HG03457 (cell line): ENCODE measurements around the gene DEFB124.
A peak's percentile ranks its signal among the peaks of the same experiment; 100 is the strongest.
"Not testable (repeated sequence)": the region's sequence is repeated elsewhere in the genome, so short reads cannot be mapped to it uniquely, and the experiment has no call there.

Experiments
- ATAC-seq: cut with Tn5 transposase; IDR thresholded peaks from one replicate; pipeline ENCODE4 v1.9.1; 2021; ENCODE audit warnings: moderate number of reproducible peaks; ENCODE audit not compliant: unreplicated experiment

The DEFB124 gene

GRCh38 chr20:31474758-31475427, at the start of gene DEFB124, which contains the start of gene REM1:
Gene DEFB124 (minus strand): TSS chr20:31475127. CDS start chr20:31473013, 2,114 bp downstream.
Gene REM1 (plus strand): TSS chr20:31475288. CDS start chr20:31476446, 1,158 bp downstream.
- no peak for ATAC-seq

- ATAC-seq, result no peak
These were observed 48.7 kb upstream of the DEFB124 start for GRCh38 chr20:31523361-31524283.

- ATAC-seq, result no peak
These were observed 47.8 kb upstream of the DEFB124 start for GRCh38 chr20:31522731-31523130.

- ATAC-seq, result not testable (repeated sequence)
These were observed 46.3 kb upstream of the DEFB124 start for GRCh38 chr20:31521267-31521666.

GRCh38 chr20:31517373-31517772, 42.4 kb upstream of the DEFB124 start:
- ATAC-seq, result no peak

- no peak for ATAC-seq
These were observed 41.7 kb upstream of the DEFB124 start for GRCh38 chr20:31516651-31517050.

GRCh38 chr20:31516166-31516565, 41.2 kb upstream of the DEFB124 start:
- no peak for ATAC-seq

- no peak for ATAC-seq
These were observed 40.8 kb upstream of the DEFB124 start for GRCh38 chr20:31515775-31516107.

- ATAC-seq, result peak; percentile 4
These were observed 40.3 kb upstream of the DEFB124 start for GRCh38 chr20:31515072-31515774.

- peak; percentile 82 for ATAC-seq
These were observed 39.5 kb upstream of the DEFB124 start, which contains the start of gene HM13 for GRCh38 chr20:31514154-31515071. Gene HM13 (plus strand): TSS chr20:31514442. CDS start chr20:31514552, 110 bp downstream.

- no peak for ATAC-seq
These were observed 33.8 kb upstream of the DEFB124 start for GRCh38 chr20:31508517-31509244.

GRCh38 chr20:31505903-31506302, 31.0 kb upstream of the DEFB124 start:
- no peak for ATAC-seq

- peak; percentile 92 for ATAC-seq
These were observed 28.2 kb upstream of the DEFB124 start for GRCh38 chr20:31502884-31503673.

- no peak for ATAC-seq
These were observed 25.6 kb upstream of the DEFB124 start for GRCh38 chr20:31500527-31500926.

GRCh38 chr20:31497838-31498540, 23.1 kb upstream of the DEFB124 start:
- ATAC-seq, result no peak

GRCh38 chr20:31496761-31497295, 21.9 kb upstream of the DEFB124 start:
- ATAC-seq, result no peak

GRCh38 chr20:31494131-31494530, 19.2 kb upstream of the DEFB124 start:
- ATAC-seq, result no peak

- ATAC-seq, result no peak
These were observed 15.8 kb upstream of the DEFB124 start for GRCh38 chr20:31490752-31491151.
